ENCODE measurements around the gene ZNF474. TPM values are rescaled to one million over a fixed set of nuclear protein-coding genes. Genes with fewer than 3 reads are reported as not detected.

ZNF474 gene
- total RNA-seq, 1 donor from 2014 or later: not detected

DNA sequence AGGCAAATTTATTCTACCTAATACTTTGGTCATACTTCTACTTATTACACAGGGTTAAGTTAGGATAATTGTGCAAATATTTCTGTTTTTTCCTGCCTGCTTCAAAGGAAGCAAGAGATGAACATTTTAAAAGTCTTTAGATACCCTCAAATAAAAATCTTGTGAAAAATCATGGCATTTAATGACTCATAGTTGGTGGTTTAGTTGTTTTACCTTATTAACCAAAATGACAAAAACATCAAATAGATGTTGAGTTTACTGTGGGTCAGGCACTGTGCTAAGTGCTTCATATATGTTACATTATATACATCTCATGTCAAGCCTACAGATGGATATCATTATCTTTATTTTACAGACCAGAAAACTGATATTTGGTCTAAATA is 54.4 kb downstream of the ZNF474 start:
- Histone ChIP-seq H3K4me3 (no peak overlapping the region), H3K36me3 (no peaks in the 10 kb centered on the region), H3K27me3 (no peaks in the 10 kb centered on the region), H3K4me1 (peaks cover 16% of the 10 kb centered on the region), H3K27ac (no peak overlapping the region), H3K9me3 (no peaks in the 10 kb centered on the region)
- TF ChIP-seq, protein P1, sequence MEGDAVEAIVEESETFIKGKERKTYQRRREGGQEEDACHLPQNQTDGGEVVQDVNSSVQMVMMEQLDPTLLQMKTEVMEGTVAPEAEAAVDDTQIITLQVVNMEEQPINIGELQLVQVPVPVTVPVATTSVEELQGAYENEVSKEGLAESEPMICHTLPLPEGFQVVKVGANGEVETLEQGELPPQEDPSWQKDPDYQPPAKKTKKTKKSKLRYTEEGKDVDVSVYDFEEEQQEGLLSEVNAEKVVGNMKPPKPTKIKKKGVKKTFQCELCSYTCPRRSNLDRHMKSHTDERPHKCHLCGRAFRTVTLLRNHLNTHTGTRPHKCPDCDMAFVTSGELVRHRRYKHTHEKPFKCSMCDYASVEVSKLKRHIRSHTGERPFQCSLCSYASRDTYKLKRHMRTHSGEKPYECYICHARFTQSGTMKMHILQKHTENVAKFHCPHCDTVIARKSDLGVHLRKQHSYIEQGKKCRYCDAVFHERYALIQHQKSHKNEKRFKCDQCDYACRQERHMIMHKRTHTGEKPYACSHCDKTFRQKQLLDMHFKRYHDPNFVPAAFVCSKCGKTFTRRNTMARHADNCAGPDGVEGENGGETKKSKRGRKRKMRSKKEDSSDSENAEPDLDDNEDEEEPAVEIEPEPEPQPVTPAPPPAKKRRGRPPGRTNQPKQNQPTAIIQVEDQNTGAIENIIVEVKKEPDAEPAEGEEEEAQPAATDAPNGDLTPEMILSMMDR (IDR thresholded peaks at IDR 0.05): no peak
- intact Hi-C loops (cut with DNase I): no loop called here
- ATAC-seq (no peak), DNase-seq (no peak)

DNA sequence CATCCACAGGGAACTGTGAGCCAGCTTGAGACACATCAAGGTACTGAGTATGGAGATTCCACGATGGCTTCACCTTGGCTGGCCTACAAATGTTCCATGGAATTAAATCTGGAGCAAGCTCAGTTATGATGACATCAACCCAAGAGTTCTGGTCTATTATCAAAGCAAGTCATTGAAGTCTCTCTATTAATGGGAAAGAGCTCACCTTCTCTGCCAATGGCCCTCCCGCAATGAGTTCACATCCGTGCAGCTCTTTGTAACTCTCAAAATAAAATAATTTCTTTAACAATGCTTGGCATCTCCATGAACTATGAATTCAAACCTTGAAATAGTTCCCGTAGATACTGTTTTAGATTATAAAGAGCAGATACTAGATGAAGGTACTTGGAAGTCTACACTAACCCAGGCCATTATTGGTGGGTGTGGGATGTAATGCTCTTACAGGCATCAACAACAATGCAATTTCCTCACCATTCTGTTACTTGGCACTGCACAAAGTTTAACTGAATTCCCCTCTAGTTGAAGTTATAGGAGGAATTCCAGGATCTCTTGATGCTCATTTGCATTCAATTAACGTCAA is 55.4 kb downstream of the ZNF474 start:
- Histone ChIP-seq H3K4me1 (peaks cover 16% of the 10 kb centered on the region), H3K9me3 (no peaks in the 10 kb centered on the region), H3K27ac (no peak overlapping the region), H3K4me3 (no peak overlapping the region), H3K27me3 (no peaks in the 10 kb centered on the region), H3K36me3 (no peaks in the 10 kb centered on the region)
- intact Hi-C loops (cut with DNase I): no loop called here
- no peak for ATAC-seq
- DNase-seq: no peak
- TF ChIP-seq, protein P1 (IDR thresholded peaks at IDR 0.05): no peak

DNA sequence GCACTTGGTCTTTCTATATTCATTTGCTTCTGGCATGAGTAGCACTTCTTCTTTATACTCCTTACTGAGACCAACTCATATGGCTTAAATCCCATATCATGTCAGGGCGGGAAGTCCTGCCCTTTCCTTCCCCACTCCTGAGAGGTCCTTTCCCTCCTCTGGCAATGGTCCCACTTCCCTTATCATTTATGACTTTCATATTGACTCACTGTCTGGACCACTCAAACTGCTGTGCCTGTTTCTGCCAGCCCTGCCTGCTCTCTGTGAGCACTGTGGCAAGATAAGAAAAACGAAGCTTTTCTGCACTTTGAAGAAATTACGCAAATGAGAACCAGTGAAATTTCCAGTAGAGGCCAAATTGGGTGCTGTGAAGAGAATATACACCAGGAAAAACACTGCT is 58.1 kb downstream of the ZNF474 start:
- no peaks in the 10 kb centered on the region for H3K9me3 ChIP-seq
- no peaks in the 10 kb centered on the region for H3K27me3 ChIP-seq
- H3K36me3 ChIP-seq: no peaks in the 10 kb centered on the region
- H3K27ac ChIP-seq: no peak overlapping the region
- no peak overlapping the region for H3K4me3 ChIP-seq
- no peak for DNase-seq
- peak; percentile 58 for ATAC-seq
- peaks cover 14% of the 10 kb centered on the region for H3K4me1 ChIP-seq
- intact Hi-C loops (cut with DNase I): no loop called here
- TF ChIP-seq, protein P1 (IDR thresholded peaks at IDR 0.05): no peak

DNA sequence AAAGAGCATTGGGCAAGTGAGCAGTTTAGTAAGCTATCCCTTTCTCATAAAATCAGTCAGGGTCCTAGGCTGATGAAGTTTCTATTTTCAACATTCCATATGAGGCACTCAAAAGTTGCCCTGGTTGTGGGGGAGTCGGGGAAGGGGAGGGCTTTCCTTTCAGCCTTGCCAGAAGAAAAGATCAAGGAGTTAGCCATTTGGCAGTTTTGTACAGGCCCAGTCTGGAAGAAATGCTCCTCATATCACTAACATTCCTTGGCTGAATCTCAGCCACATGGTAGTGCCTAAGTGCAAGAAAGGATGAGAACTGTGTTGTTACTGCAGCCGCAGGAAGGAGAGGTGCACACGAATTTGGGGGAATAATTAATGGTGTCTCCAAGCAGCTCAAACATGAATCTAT is 60.8 kb downstream of the ZNF474 start:
- intact Hi-C loops (cut with DNase I): no loop called here
- H3K27ac ChIP-seq: no peak overlapping the region
- H3K36me3 ChIP-seq: no peaks in the 10 kb centered on the region
- H3K9me3 ChIP-seq: no peaks in the 10 kb centered on the region
- H3K4me1 ChIP-seq: no peaks in the 10 kb centered on the region
- H3K27me3 ChIP-seq: no peaks in the 10 kb centered on the region
- no peak overlapping the region for H3K4me3 ChIP-seq
- TF ChIP-seq, protein P1 (IDR thresholded peaks at IDR 0.05): no peak
- DNase-seq (no peak), ATAC-seq (no peak)

DNA sequence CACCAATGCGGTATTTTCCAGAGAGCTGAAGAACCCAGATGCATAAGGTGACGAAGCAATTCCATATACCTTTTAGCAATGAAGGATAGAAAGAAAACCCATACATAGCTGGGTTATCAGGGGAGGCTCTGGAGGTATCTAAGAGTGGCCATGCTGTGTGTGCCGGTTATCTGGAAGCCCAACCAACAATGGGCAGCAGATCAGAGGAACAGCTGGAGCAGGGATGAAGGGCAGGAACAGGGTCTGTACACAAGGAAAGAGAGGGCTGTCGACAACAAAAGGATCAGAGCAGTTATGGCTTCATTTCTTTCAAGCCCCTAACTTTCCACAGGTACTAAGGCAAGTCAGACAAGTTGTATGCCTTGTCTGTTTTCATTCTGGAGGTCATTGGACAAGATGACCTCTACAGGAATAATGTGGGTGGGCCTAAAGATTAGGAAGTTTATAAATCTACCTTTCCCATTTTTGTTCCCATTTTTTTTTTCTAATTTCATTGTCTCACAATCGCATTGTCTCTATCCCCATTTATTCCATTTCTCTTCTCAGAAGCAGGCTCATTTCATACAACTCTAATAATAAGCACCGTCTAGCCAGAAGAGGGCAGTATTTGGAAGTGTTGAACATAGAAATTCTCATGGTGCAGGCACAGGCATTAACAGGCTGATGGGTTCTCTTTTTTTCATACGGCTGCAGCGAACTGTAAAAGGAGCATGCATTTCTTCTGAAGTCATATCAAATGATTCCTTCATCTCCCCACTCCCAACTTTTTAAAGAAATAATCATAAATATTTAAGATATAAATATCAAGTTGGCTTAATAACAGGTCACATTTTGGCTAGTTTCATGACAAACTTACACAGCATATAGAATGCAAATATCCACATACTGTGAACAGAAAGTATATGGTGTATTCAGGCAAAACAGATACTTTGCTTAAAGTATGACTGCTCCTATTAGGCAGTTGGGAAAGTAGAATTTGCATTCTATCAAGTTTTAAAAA is 63.5 kb downstream of the ZNF474 start:
- DNase-seq (no peak), ATAC-seq (peak; percentile 85)
- no peaks in the 10 kb centered on the region for H3K9me3 ChIP-seq
- TF ChIP-seq, protein P1 (IDR thresholded peaks at IDR 0.05): peak; percentile 66
- H3K4me3 ChIP-seq: no peak overlapping the region
- no peaks in the 10 kb centered on the region for H3K4me1 ChIP-seq
- no peaks in the 10 kb centered on the region for H3K27me3 ChIP-seq
- H3K36me3 ChIP-seq: no peaks in the 10 kb centered on the region
- no peak overlapping the region for H3K27ac ChIP-seq
- intact Hi-C loops (cut with DNase I): no loop called here
